Measurements from ENCODE around the gene CIBAR2. TPM values are rescaled to one million over a fixed set of nuclear protein-coding genes. Genes with fewer than 3 reads are reported as not detected.

CIBAR2 gene
- total and polyA plus RNA-seq, 9 of the 15 experiments (the other 6 are each of a cell fraction or from before 2014, with no cell fraction given) = not detected

DNA sequence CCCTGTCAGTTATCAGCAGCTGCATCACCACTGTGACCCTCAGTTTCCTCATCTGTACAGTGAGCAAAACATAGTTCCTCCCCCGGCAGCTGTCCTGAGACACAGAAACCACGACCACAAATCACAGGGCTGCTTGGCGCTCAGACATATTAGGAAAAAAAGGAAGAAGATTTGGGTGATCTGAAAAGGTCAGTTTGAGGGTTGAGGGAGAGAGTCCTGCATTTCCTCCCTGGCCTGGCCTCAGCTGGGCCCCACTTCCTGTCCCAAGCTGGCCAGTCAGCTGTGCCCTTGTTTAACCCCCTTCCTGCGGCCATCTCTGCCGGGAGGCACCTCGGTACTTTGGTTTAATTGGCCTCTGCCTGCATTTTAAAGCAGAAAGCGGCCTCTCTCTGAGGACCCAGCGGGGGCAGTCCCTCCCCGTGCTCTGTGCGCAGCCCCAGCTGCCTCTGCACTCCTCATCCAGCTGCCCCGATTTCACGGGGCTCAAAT, 24.0 kb upstream of the CIBAR2 start (continued):
- TF ChIP-seq NBN (IDR thresholded peaks at IDR 0.05; ENCODE audit: low read depth) (peak; percentile 14; the same call in 1 of the 2 replicates), SRF (CRISPR knock-in tag; IDR thresholded peaks at IDR 0.05) (peak; percentile 54 to 69; a peak in 2 of 4 replicates), SNIP1 (IDR thresholded peaks at IDR 0.05; ENCODE audit: low read depth) (no peak), ESRRA (IDR thresholded peaks at IDR 0.05; ENCODE audit: borderline replicate concordance, low read depth) (peak; percentile 92), NFYB (IDR thresholded peaks at IDR 0.05; ENCODE audit: extremely low read depth, insufficient read length) (no peak), ATF7 (IDR thresholded peaks at IDR 0.05) (peak; percentile 31; the same call in 1 of the 2 replicates), FOXK2 (conservative IDR thresholded peaks at IDR 0.05 in 1 of 2, IDR thresholded peaks at IDR 0.05 in 1 of 2; ENCODE audit: low read depth in 2 of 2) (no peak), KDM1A (IDR thresholded peaks at IDR 0.05) (peak; percentile 50 to 65; a peak in 2 of 4 replicates), RBBP5 (IDR thresholded peaks at IDR 0.05; ENCODE audit: borderline replicate concordance, insufficient read depth, low read length, poor library complexity, severe bottlenecking) (no peak), MEIS2 (IDR thresholded peaks at IDR 0.05; ENCODE audit: partially characterized antibody) (peak; percentile 88), GABPA (tag; conservative IDR thresholded peaks at IDR 0.05; ENCODE audit: low read depth) (peak; percentile 84), TFAP4 (CRISPR knock-in tag; IDR thresholded peaks at IDR 0.05; ENCODE audit: borderline replicate concordance) (peak; percentile 90)
- TF ChIP-seq, protein P1, sequence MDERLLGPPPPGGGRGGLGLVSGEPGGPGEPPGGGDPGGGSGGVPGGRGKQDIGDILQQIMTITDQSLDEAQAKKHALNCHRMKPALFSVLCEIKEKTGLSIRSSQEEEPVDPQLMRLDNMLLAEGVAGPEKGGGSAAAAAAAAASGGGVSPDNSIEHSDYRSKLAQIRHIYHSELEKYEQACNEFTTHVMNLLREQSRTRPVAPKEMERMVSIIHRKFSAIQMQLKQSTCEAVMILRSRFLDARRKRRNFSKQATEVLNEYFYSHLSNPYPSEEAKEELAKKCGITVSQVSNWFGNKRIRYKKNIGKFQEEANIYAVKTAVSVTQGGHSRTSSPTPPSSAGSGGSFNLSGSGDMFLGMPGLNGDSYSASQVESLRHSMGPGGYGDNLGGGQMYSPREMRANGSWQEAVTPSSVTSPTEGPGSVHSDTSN (CRISPR knock-in tag; IDR thresholded peaks at IDR 0.05; ENCODE audit: low read depth) = no peak
- TF ChIP-seq, protein P1 (tag; conservative IDR thresholded peaks at IDR 0.05; ENCODE audit: low read depth) = peak; percentile 52
- TF ChIP-seq, protein P2, sequence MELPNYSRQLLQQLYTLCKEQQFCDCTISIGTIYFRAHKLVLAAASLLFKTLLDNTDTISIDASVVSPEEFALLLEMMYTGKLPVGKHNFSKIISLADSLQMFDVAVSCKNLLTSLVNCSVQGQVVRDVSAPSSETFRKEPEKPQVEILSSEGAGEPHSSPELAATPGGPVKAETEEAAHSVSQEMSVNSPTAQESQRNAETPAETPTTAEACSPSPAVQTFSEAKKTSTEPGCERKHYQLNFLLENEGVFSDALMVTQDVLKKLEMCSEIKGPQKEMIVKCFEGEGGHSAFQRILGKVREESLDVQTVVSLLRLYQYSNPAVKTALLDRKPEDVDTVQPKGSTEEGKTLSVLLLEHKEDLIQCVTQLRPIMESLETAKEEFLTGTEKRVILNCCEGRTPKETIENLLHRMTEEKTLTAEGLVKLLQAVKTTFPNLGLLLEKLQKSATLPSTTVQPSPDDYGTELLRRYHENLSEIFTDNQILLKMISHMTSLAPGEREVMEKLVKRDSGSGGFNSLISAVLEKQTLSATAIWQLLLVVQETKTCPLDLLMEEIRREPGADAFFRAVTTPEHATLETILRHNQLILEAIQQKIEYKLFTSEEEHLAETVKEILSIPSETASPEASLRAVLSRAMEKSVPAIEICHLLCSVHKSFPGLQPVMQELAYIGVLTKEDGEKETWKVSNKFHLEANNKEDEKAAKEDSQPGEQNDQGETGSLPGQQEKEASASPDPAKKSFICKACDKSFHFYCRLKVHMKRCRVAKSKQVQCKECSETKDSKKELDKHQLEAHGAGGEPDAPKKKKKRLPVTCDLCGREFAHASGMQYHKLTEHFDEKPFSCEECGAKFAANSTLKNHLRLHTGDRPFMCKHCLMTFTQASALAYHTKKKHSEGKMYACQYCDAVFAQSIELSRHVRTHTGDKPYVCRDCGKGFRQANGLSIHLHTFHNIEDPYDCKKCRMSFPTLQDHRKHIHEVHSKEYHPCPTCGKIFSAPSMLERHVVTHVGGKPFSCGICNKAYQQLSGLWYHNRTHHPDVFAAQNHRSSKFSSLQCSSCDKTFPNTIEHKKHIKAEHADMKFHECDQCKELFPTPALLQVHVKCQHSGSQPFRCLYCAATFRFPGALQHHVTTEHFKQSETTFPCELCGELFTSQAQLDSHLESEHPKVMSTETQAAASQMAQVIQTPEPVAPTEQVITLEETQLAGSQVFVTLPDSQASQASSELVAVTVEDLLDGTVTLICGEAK (IDR thresholded peaks at IDR 0.05) = peak; percentile 72
- TF ChIP-seq, protein P2 (CRISPR knock-in tag; IDR thresholded peaks at IDR 0.05) = no peak

All from K562 (cell line).